ENCODE measurements around the gene STMN3.
"Not testable (repeated sequence)": the region's sequence is repeated elsewhere in the genome, so short reads cannot be mapped to it uniquely, and the experiment has no call there.

Gene STMN3

GRCh38 chr20:63602321-63602720, 50.9 kb downstream of the STMN3 start:
- H3K4me3 ChIP-seq (ENCODE audit: low read depth, low read length) = no peak overlapping the region
- DNase-seq (ENCODE audit: low read depth) = no peak
- TF ChIP-seq CTCF (IDR thresholded peaks at IDR 0.05; ENCODE audit: control insufficient read depth, extremely low read depth, insufficient read depth) = no peak

- not testable (repeated sequence) for H3K4me3 ChIP-seq (ENCODE audit: low read depth, low read length); DNase-seq (ENCODE audit: low read depth)
Observed at GRCh38 chr20:63601679-63602078, 51.5 kb downstream of the STMN3 start.

DNA sequence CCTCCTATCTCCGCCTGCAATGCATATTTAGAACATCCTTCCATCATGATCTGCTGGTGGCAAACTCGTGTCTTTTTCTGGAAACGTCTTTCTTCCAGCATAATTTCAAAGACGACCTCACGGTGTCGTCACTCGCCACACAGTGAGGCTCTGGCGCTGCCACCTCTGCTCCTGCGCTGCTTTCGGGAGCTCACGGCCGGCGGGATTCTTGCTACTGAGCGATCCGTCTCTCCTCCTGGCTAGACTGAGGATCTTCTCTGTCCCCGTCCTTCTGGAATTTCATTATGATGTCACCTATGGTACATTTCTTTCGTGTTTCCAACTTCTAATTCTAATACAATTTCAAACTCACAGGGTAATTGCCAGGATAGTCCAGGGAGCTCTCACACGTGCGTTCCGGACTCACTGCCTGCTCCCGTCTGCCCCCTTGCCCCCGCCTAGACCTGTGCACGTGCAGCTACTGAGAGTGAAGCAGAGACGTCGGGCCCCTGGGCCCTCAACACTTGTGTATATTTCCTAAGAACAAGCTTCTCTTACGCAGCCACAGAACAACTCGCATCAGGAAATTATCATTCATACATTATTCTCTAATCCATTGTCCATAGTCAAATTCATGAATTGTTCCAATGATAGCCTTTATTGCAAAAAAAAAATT, 53.7 kb downstream of the STMN3 start:
- no peak for DNase-seq (ENCODE audit: low read depth)
- H3K4me3 ChIP-seq (ENCODE audit: low read depth, low read length) = no peak overlapping the region
- TF ChIP-seq CTCF (IDR thresholded peaks at IDR 0.05; ENCODE audit: control insufficient read depth, extremely low read depth, insufficient read depth) = no peak

DNA sequence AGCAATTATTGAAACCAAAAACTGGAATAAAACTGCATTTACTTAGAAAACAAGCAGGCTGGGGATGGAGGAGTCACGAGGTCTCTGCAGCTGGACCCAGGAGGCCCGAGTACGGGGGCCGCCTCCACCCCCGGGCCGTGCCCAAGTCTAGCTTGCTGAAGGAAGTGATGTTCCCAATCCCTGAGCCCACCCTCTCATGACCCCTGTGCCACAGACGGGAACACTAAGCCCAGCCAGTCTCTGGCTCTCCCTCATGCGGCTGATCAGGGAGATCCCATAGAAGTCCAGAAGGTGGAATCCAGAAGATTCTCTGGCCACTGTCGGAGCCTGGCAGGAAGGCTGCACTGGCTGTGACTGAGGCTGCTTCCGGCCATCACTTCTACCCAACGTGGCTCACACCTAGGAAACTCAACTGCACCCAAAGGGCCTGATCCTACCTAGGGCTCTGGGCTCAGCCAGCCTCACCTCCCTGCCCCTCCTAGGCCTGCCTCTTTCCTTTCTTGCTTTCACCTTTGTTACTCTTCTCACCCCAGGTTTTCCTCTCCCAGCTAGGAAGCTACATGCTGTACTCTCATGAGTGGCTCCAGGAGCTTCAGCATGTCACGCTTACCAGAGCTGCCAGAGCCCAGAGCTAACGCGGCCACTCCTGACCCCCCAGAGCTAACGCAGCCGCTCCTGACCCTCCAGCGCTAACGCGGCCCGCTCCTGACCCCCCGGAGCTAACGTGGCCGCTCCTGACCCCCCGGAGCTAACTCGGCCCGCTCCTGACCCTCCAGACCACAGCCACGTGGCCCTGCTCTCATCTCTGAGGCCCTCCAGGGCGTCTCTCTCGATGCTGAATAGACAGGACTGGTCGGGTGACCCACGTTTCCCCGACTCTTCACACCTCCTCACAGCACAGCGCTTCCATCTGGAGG, 54.5 kb downstream of the STMN3 start:
- no peak overlapping the region for H3K4me3 ChIP-seq (ENCODE audit: low read depth, low read length)
- no peak for TF ChIP-seq CTCF (IDR thresholded peaks at IDR 0.05; ENCODE audit: control insufficient read depth, extremely low read depth, insufficient read depth)
- no peak for DNase-seq (ENCODE audit: low read depth)

- DNase-seq (ENCODE audit: low read depth) = no peak
- no peak for TF ChIP-seq CTCF (IDR thresholded peaks at IDR 0.05; ENCODE audit: control insufficient read depth, extremely low read depth, insufficient read depth)
- H3K4me3 ChIP-seq (ENCODE audit: low read depth, low read length) = no peak overlapping the region
Observed at GRCh38 chr20:63597651-63598478, 55.4 kb downstream of the STMN3 start.

GRCh38 chr20:63596423-63596822, 56.8 kb downstream of the STMN3 start:
- no peak for DNase-seq (ENCODE audit: low read depth)
- no peak for TF ChIP-seq CTCF (IDR thresholded peaks at IDR 0.05; ENCODE audit: control insufficient read depth, extremely low read depth, insufficient read depth)
- no peak overlapping the region for H3K4me3 ChIP-seq (ENCODE audit: low read depth, low read length)
